CD4-positive, alpha-beta T cell treated with Interleukin-17A for 1 hour (primary cell): ENCODE results near the gene CERS4.
"Not testable (repeated sequence)": the region's sequence is repeated elsewhere in the genome, so short reads cannot be mapped to it uniquely, and the experiment has no call there.

Experiments
- DNase-seq: peaks from one replicate; pipeline ENCODE4 v3.0.0-alpha.2; 2020

The CERS4 gene

GRCh38 chr19:8208922-8209461 lies at the start of gene CERS4:
Gene CERS4 (plus strand): TSS chr19:8209370. CDS start chr19:8251077, 41,707 bp downstream.
- DNase-seq, result peak; percentile 85

DNA sequence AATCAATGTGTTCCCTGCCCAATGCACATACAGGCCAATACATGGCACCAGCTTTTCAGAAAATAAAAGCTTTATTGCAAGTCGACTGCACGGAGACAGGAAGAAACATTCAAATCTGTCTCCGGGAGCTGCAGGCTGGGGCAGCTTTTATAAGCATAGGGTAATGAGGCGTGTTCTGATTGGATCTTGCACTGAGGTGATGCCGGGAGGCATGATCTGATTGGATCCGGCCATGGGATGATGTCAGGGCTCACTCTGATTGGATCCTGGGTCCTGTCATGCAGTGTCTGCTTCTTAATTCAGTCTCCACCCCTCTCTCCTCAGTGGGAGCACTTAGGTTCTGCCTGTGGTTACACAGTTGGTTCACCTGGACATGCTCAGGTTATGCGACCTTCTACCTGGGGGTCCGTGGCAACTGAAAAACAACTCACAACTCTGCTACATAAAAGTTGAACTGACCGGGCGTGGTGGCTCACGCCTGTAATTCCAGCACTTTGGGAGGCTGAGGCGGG lies 48.0 kb upstream of the CERS4 start:
- DNase-seq, result no peak

DNA sequence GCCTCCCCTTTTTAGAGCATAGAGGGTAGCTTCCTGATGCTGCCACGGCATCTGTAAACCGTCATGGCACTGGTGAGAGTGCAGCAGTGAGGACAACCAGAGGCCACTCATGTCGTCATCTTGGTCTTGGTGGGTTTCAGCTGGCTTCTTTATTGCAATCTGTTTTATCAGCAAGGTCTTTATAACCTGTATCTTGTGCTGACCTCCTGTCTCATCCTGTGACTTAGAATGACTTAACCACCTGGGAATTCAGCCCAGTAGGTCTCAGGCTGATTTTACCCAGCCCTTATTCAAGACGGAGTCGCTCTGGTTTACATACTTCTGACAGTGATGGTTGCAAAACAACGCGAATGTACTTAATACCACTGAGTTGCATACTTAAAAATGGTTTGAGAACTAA lies 45.4 kb upstream of the CERS4 start:
- DNase-seq, result no peak

DNA sequence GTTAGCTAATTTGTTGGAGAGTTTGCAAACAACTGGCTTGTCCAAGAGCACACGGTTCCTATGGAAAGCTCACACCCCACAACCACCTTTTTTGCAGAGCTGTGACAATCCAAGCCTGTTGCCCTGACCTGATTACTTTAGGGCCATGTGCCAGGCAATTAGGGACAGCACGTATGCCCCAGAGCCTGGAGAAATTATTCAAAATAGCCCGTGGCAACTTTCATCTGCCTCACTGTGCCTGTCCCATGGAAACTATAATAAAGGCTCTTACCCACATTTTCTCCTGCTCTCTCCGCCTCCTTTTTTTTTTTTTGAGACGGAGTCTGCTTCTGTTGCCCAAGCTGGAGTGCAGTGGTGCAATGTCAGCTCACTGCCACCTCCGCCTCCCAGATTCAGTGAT lies 41.2 kb upstream of the CERS4 start:
- no peak for DNase-seq

GRCh38 chr19:8168537-8168936 lies 40.6 kb upstream of the CERS4 start:
- DNase-seq, result no peak

DNA sequence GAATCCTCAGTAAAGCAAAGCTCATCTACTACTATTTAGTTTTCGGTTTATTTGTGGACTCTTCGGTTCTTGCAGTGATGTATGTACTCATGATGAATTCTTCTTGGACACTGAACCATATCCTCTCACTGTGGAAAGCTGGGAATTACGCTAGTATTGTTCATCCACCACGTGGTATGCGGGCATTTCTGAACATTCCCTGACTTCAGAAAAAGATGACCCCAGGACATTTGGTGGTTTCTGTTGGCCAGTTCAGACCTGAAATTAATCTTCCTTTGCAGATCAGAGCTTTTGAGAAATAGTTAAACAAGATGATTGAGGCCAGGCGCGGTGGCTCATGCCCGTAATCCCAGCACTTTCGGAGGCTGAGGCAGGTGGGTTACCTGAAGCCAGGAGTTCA lies 34.5 kb upstream of the CERS4 start:
- DNase-seq, result no peak

- no peak for DNase-seq
Observed at GRCh38 chr19:8180018-8180417, 29.2 kb upstream of the CERS4 start.

GRCh38 chr19:8184274-8184673 lies 24.9 kb upstream of the CERS4 start:
- DNase-seq, result no peak

DNA sequence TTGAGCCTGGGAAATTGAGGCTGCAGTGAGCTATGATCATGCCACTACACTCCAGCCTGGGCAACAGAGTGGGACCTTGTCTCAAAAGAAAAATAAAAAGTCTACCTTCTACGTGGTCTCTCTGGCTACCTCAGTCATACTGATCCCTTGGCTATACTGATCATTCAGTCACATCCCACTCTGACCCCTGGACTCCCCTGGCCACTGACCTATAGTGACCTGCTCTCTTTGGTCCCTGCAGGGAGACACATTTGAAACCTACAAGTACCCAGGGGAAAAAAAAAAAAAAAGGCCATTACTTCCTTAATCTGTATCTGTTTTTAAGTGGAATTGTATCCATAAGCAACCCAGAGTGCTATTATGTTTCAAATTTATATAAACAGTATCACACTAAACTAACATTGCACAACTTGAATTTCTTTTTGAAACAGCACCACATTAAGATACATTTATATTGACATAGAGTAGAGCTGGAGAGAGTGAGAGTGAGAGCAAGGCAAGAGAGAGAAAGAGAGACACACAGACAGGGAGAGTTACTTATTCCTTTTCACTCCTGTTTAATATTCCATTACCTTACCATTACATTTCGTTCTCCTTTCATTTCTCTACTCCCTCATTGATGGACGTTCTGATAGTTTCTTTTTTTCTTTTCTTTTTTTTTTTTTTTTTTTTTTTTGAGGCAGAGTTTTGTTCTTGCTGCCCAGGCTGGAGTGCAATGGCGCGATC lies 23.7 kb upstream of the CERS4 start:
- no peak for DNase-seq

DNA sequence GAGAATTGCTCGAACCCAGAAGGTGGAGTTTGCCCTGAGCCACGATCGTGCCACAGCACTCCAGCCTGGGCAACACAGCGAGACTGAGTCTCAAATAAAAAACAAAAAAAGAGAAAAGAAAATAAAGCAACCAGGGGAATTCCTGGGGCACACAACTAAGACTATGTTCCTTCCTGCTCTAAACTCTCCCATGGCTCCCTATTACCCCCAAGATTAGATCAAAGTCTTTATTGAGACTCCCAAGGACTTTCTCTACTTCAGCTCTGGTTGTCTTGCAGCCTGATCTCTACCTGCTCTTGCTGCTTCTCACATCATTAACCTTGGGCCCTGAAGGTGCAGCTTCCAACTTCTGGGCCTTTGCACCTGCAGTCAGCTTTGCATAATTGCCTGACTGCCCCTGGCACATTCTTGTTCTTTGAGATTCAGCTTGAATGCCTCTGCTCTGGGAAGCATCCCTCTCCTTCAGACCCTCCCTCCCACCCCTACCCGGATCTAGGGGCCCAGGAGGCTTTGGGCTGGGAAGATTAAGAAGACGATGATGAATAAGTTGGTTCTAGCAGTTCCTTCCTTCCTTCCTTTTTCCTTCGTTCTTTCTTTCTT lies 16.8 kb upstream of the CERS4 start:
- no peak for DNase-seq

DNA sequence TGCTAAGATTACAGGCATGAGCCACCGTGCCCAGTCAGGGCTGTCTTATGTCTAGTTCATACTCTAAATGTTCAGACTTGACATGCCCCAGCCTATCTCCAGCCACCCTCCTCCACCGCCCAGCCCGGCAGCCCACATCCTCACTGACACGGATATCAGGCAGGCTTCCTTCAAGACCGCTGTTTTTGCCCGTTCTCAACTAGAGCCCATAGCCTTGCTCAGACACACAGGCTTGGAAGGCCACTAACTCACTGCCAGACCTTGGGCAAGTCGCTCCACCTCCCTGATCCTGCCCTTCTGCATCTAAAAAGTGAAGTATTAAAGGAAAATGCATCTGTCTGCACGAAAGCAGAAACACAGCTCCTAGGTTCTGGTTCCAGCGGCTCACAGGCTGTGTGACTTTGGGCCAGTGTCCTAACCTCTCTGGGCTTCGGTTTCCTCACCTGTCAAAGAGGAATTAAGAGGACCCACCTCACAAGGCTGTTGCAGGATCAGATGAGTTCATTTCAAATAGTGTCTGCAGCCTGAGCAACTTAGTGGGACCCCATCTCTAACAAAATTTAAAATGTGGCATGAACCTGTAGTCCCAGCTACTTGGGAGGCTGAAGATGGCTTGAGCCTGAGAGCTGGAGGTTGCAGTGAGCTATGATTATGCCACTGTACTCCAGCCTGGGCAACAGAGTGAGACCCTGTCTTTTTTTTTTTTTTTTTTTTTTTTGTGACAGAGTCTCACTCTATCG lies 14.5 kb upstream of the CERS4 start:
- peak; percentile 71 for DNase-seq

DNA sequence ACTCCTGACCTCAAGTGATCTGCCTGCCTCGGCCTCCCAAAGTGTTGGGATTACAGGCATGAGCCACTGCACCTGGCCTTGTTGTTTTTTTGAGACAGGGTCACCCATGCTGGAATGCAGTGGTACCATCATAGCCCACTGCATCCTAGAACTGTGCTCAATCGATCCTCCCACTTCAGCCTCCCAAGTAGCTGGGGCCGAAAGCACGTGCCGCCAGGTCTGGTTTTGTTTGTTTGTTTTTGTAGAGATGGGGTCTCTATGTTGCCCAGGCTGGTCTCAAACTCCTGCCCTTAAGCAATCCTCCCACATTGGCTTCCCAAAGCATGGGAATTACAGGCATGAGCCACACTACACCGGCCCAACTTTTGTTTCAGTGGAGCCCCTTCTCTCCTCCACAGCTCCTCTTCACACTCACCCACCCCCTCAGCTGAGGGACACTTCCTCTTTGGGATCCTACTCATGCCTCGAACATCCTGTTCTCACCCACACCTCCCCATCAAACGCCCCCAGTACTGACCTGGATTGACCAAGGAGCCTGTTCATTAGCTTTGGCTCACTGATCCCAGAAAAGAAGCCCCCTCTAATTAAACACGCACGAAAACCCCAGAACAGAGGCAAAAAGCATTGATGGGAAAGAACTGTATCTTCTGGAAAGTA lies 12.8 kb upstream of the CERS4 start:
- no peak for DNase-seq

- DNase-seq, result not testable (repeated sequence)
Observed at GRCh38 chr19:8203288-8204120, 5.7 kb upstream of the CERS4 start.

DNA sequence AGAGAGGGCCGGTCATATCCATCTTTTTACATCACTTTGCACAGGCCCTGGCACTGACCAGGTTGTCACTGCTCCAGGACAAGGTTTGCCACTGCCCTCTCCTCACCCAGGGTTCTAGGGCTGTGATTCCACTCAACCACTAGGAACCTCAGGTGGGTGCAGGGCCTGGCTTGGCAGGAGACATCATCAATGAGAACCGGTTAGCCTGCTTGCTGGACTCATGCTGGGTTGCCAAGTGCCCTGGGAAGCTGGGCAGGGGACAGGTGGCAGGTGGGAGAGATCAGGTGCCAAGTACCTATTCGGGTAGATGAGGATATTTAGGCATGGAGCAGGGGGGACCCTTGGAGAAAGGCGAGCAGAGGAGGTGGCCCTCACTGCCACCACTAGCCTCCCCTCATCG lies 4.2 kb upstream of the CERS4 start:
- no peak for DNase-seq

DNA sequence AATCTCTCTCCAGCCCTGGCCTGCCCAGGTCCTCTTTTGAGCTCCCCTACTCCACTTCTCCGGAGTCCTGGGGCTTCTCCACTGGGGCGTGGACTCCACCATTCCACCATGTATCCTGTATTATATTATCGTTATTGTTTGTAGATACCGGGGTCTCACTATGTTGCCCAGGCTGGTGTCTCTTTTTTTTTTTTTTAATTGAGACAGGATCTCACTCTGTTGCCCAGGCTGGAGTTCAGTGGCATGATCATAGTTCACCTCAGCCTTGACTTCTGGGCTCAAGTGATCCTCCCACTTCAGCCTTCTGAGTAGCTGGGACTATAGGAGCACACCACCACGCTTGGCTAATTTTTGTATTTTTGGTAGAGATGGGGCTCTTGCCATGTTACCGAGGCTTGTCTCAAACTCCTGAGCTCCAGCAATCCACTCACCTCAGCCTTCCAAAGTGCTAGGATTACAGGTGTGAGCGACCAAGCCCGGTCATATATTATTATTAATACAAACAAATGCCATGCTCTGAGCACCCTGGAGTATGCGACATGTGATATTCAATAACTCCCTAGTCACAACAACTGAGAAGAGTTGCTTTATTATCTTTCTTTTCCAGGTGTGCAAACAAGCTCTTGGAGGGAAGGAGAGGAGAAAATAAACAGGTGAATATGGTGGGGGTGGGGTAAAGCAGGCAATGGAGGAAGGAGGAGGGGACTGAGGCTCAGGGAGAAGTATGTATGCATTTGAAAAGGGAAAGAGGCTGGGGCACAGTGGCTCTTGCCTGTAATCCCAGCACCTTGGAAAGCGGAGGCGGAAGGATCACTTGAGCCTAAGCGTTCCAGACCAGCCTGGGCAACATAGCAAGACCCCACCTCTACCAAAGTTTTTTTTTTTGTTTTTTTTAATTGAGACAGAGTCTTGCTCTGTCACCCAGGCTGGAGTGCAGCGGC lies 2.8 kb upstream of the CERS4 start:
- DNase-seq, result no peak

DNA sequence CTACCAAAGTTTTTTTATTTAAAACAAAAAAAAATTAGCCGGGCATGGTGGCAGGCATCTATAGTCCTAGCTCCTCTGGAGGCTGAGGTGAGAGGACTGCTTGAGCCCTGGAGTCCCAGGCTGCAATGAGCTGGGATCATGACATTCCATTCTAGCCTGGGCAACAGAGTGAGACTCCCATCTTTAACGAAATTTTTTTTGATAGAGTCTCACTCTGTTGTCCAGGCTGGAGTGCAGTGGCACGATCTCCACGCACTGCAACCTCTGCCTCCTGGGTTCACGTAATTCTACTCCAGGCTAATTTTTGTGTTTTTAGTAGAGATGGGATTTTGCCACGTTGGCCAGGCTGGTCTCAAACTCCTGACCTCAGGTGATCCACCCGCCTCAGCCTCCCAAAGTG lies 1.8 kb upstream of the CERS4 start:
- DNase-seq, result not testable (repeated sequence)

DNA sequence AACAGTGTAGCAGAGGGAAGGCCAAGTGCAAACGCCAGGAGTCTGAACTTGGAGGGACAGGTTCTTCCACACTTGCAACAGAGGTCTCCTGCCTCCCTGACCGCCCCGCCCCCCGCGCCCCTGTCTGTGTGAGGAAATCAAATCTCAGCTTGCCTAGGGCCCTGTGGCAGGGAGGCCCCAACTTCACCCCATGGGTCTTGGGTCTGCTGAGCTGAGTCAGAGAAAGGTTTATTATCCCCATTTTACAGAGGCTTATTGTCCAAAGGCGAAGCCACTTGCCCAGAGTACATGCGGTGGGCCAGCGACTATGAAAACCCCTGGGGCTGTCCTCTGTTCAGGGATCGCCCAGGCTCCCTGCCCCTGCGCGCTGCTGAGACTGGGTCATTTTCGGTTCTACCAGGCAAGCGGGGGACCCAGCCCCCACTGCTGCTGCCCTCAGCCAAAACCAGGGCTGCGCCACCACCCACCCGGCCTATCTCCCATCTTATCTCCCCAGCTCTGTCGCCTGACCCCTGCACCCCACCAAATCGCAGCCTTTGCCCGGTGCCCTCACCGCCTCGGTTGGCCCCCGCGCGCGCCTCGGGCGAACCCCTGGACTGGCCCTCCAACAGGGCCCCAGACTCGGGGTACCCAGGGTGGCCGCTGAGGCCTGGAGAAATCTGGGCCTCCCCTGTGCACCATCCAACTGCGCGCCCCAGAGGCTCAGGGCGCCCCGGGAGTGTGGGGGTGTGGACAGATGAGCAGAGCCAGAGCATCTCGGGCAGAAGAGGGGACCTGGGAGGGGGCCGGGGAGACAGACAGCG lies 850 bp upstream of the CERS4 start:
- DNase-seq, result no peak

- DNase-seq, result peak; percentile 88
Observed at GRCh38 chr19:8209462-8210378, 550 bp downstream of the CERS4 start.
